ENCODE data around the gene NRXN2.
"Not testable (repeated sequence)": the region's sequence is repeated elsewhere in the genome, so short reads cannot be mapped to it uniquely, and the experiment has no call there.

NRXN2 gene

DNA sequence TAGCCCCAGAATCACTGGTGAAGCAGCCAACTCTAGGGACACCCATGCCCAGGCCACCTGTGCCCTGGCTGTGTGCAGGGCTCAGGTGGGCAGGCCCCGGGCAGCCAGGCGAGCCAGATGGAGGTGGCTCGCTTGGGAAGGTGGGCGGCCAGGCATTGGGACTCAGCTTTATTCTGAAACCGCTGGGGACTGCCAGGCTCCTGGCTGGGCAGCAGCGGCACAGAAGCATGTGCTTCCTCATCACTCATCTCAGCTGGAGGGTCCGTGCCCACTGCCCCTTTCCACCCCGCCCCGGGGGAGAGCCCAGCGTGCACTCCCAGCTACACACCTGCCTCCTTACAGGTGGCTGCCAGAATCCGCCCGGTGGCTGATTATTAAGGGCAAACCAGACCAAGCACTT lies 159.0 kb downstream of the NRXN2 start:
- DNase-seq (ENCODE audit: low spot score): no peak

DNA sequence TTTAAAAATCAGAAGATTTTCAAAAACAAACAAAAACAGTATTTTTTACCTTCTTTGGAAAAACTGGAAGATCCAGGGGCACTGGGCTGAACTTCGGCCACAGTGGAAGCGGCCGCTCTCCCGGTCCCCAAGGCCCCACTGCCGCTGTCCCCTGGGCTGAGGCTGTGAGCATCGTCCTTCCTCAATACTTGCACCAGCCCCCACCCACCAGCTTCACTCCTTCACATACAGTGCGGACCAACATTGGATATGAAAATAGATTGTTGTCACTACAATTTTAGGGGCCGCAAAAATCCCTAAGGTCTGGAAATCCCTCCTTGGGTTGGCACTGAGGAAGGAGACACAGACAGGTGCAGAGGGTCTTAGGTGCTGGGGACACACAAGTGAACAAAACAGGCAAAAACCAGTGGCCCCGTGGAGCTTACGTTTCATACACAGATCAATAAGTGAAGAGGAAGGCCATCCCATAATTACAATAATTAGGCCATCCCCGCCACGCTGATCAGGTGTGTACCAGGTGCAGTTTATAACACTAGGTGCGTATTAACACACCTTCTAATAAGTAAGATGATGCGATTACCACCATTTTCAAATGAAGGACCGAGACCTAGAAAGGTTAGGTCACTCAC lies 160.2 kb downstream of the NRXN2 start:
- DNase-seq (ENCODE audit: low spot score): no peak

DNA sequence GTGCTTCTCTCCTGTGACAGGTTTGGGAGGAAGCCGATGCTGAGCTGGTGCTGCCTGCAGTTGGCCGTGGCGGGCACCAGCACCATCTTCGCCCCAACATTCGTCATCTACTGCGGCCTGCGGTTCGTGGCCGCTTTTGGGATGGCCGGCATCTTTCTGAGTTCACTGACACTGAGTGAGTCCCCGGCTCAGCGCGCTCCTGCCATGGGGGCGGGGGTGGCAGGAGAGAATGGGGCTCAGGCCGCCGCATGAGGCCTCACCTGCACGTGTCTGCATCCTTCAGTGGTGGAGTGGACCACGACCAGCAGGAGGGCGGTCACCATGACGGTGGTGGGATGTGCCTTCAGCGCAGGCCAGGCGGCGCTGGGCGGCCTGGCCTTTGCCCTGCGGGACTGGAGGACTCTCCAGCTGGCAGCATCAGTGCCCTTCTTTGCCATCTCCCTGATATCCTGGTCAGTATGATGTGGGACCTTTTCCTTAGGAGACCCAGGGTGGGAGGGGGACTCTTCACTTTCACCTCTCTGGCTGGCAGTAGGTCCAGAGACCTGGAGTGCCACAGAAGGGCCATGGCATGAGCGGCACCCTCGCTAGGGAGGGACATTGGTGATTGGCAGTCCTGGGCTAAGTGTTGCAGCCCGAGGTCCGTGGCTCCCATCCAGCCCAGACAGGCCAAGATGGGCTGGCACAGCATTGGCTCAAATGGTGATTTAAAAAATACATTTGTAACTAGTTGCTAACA lies 160.8 kb downstream of the NRXN2 start:
- DNase-seq (ENCODE audit: low spot score): no peak

DNA sequence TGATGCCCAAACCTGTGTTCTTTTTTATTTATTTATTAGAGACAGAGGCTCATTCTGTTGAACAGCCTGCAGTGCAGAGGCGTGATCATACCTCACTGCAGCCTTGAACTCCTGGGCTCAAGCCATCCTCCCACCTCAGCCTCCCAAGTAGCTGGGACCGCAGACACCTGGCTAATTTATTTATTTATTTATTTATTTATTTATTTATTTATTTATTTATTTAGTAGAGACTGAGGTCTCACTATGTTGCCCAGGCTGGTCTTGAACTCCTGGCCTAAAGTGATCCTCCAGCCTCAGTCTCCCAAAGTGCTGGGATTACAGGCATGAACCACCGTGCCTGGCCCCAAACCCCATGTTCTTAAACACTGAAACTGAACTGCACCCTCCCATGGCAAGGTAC lies 161.6 kb downstream of the NRXN2 start:
- DNase-seq (ENCODE audit: low spot score): not testable (repeated sequence)

DNA sequence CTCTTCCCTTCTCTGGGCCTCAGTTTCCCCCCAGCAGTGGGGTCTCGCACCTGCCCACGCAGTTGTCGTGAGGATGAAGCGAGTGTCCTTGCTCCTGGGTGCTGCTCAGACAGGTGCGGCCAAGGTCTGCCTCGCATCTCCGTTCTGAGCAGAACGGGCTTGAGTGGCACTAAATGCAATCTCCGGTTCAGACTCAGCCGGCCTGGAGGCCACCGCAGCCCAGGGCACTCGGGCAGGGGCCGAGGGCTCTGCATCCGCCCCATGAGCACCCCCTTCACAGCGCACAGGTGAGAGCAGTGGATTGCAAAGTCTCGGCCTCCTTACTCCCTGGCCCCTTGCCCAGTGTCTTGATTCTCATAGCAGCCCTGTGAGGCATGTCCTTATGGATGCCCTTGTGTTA lies 162.1 kb downstream of the NRXN2 start:
- DNase-seq (ENCODE audit: low spot score): no peak

DNA sequence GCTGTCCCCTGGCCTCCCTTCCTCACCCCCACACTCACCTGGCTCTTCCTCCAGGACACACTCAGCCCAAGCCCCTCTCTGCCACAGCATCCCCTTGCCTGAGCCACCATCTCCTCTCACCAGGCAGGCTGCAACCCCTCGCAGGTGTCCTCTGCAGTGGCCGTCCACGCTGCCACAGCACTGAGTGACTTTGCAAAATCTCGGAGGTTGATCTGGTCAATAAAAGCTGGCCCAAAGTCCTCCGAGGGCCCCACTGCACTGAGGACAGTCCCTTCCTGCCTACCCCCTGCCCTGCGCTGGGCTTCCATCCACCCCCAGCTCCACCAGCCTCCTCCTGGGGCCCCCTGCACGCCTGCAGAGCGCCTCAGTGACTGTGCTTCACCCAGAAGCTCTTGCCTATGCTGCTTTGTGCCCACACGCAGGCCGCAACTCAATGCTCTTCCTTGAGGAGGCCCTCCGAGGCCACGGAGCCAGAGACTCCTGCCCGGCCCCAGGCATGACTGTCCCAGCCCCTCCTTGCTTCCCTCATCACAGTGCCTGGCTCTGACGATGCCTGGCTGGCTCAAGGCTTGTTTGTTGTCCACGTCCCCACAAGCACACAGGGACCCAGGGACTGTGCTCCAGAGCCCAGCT lies 162.7 kb downstream of the NRXN2 start:
- no peak for DNase-seq (ENCODE audit: low spot score)

DNA sequence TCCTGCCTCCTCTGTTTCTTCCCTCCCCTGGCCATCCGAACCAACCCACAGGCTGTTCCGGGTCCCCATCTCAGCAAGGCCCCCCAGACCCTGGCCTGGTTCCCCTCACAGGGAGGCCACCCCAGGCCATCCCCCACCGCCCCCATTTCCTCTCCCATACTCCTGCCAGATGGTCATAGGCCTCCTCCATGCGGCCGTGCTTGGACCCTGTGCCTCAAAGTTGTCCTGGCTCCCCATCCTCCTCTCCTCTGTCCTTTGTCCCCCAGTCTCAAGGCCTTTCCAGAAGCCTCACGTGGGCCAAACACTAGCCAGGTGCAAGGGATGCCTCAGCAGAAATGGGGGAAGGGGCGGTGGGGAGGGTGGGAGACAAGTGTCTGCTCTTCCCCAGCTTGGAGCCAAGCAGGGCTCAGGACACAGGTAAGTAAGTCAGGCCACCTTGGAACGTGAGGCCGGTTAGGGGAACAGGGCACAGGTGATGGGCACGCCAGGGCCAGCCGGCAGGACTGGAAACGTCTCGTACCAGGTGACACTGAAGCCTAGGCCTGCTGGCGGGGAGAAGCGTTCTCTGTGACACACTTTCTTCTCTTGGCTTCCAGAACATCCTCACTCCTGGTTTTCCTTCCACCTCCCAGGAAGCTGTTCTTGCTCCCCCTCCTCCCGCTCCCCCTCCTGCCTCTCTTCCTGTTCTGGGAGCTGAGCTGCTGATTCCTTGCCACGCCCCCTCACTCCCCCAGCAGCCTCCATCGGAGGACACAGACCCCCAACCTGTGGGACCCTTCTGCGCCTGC lies 163.5 kb downstream of the NRXN2 start:
- no peak for DNase-seq (ENCODE audit: low spot score)

DNA sequence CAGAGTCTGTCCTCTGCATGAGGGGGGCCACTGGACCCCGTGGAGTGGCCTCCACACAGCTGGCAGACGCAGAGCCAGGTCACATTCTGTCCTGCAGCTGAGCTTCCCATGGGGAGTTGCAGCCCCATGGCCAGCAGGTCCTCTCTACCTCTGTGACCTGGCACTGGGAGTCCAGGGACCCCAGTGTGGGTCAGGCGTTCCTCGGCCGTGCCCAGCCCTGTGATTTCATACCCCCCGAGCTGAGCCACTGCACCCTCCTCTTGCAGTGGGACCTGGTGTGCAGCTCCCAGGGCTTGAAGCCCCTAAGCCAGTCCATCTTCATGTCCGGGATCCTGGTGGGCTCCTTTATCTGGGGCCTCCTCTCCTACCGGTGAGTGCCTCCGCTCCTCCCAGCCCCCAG lies 164.1 kb downstream of the NRXN2 start:
- DNase-seq (ENCODE audit: low spot score): no peak

DNA sequence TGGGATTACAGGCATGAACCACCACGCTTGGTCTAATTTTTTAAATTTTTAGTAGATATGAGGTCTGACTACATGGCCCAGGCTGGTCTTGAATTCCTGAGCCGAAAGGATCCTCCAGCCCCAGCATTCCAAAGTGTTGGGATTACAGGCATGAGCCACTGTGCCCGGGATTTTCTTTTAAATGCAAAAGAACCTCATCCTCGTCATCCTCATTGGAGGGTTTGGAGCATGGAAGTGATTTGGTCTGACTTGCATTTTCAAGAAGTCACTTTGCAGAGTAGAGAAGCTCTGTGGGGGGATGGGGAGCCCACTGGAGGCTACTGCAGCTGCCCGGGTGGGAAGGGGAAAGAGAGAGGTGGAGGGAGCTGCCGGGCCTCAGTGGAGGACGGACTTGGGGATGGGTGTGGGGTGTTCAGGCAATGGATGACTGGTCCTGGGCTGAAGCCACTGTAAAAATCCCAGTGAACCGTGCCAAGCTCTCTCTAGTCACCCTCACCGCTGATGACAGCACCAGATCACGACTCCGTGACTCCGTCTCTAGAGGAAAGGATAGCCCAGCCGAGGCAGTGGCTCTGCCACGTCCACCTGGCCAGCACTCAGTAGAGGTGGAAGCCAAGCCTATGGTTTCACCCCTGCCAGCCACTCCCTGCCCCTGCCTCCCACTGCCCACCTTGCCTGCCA lies 164.8 kb downstream of the NRXN2 start:
- DNase-seq (ENCODE audit: low spot score): no peak

DNA sequence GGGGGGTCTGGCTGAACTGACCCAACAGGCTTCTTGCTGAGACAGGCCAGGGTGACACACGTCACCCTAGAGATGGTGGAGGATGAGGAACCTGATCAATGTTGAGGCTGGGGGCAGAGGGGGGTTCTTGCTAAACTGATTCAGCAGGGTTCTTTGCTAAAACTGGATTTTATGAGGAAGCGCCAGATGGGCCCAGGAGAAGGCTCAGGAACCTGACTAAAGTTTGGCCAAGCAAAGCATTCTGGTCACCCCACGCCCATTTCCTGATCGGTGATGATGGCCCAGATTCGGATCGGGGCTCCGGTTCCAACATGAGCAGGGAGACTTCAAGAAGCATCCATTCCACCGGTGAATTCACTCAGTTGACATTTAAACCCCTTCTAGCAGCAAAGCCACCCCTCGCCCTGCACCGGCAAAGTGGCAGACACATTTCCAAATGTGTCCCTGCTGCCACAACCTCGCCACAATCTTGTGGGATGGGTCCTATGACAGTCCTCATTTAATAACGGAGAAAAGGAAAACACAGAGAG lies 166.2 kb downstream of the NRXN2 start:
- DNase-seq (ENCODE audit: low spot score): no peak
